Rectal smooth muscle tissue (tissue), 1 donor: Measurements from ENCODE around the gene NBPF1.
"Not testable (repeated sequence)": the region's sequence is repeated elsewhere in the genome, so short reads cannot be mapped to it uniquely, and the experiment has no call there.

Experiments used
- H3K27ac ChIP-seq: one replicate; pipeline ENCODE4 v1.7.0; 2013; ENCODE audit warnings: low read depth, low read length, inconsistent platforms
- H3K27me3 ChIP-seq: one replicate; pipeline ENCODE4 v1.7.0; 2013; ENCODE audit warnings: low read length; ENCODE audit not compliant: control insufficient read depth, insufficient read depth
- H3K36me3 ChIP-seq: one replicate; pipeline ENCODE4 v1.7.0; 2013; ENCODE audit warnings: low read length; ENCODE audit not compliant: control insufficient read depth, insufficient read depth
- H3K4me1 ChIP-seq: one replicate; pipeline ENCODE4 v1.7.0; 2013; ENCODE audit warnings: low read length; ENCODE audit not compliant: control insufficient read depth, insufficient read depth
- H3K4me3 ChIP-seq: one replicate; pipeline ENCODE4 v1.7.0; 2013; ENCODE audit warnings: low read length
- H3K9ac ChIP-seq: one replicate; pipeline ENCODE4 v1.7.0; 2013; ENCODE audit warnings: low read length

Gene NBPF1

DNA sequence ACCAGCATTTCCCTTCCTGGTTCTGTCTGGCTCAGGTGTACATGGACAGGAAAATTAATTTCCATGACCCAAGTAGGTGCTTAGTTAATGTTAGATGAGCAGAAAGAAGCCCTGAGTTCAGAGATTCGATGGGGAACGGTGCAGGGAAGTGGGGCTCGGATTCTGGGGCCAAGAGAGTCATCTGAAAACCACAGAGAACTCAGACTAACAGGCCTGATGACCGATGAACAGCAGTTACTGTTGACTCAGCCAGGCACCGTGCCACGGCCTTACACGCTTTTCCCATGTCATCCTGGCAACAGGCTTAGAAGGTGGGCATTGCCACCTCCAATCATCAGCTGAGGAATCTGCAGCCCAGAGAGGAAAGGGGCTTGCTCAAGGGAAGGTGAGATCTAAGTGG is 10.0 kb upstream of the NBPF1 start:
- peaks cover 25% of the 10 kb centered on the region for H3K36me3 ChIP-seq
- not testable (repeated sequence) for H3K4me3 ChIP-seq, H3K9ac ChIP-seq, H3K27ac ChIP-seq, H3K27me3 ChIP-seq, H3K4me1 ChIP-seq

DNA sequence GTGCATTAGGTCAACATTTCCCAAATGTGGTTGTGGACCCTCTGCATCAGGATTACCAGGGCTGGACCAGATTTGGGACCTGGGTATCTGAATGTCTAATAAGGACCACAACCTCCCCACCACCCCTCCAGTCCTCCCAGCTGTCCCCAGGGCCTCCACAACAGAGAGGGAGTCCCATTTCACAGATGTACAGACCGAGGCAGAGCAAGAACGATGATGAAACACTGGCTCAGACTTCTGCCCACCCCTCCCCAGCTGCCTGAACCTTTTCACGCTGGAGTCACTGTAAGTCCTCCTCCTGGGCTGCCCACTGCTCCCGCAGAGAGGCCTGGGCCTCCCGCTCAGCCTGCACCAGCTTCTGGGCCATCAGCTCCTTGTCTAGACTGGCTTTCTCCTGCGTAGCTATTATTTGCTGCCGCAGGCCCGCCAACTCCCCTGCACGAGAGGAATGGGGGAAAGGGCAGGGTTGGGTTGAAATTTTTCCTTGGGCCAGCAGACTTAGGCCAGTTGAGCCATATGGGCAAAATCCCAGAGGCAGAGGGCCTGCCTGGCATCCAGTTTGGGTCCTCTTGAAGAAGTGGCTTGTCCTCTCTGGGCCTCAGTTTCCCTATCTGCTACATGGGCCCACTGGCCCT is 8.4 kb upstream of the NBPF1 start:
- not testable (repeated sequence) for H3K9ac ChIP-seq, H3K27me3 ChIP-seq, H3K4me3 ChIP-seq, H3K4me1 ChIP-seq, H3K27ac ChIP-seq
- peaks cover 23% of the 10 kb centered on the region for H3K36me3 ChIP-seq

DNA sequence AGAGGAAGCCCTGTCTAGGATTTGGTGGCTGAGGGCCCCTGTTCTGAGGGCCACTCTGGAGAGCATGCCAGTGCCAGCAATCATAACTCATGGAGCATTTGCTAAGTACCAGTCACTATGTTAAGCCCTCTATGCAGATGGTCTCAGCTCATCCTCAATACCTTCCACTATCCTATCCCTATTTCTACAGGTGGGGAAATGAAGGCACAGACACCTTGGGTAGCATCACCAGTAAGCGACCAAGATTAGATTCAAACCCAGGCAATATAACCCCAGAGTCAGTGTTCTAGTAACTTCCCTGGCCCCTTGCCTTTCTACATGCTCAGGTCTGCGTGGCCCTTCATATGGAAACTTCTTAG is 7.9 kb upstream of the NBPF1 start:
- no peak overlapping the region for H3K9ac ChIP-seq
- H3K4me1 ChIP-seq, result no peaks in the 10 kb centered on the region
- H3K27ac ChIP-seq, result no peak overlapping the region
- H3K36me3 ChIP-seq, result peaks cover 19% of the 10 kb centered on the region
- no peaks in the 10 kb centered on the region for H3K27me3 ChIP-seq
- H3K4me3 ChIP-seq, result no peak overlapping the region

DNA sequence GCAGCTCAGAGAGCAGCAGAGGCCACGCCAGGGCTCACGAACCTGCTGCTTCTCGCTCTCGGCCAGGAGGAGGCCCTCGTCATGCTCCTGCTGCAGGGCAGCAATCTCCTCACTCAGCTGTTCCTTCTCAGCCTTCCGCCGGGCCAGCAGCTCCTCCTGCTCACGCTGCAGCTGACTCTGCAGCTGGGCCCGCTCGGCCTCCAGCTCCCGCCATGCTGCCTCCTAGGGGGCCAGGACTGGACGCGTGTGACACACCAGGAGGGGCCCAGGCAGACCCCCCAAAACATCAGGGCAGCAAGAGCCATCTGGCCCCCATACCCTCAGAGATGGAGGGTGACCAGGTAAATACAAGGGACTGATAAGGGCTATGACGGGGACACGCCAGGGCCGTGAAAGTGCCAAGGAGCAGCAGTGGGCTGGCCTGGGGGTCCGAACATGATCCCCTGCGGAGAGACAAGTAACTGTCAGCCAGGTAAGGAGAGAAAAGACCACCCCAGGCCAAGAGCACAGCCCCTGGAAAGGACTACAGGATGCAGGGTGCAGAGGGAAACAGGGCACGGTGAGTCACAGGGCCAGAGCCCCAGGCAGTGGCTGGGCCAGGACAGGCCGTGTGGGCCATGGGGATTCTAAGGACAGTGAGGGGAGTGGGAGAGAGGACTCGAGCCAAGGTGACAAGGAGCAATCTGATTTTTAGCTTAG is 6.6 kb upstream of the NBPF1 start:
- not testable (repeated sequence) for H3K36me3 ChIP-seq, H3K27me3 ChIP-seq, H3K27ac ChIP-seq, H3K9ac ChIP-seq, H3K4me3 ChIP-seq, H3K4me1 ChIP-seq

DNA sequence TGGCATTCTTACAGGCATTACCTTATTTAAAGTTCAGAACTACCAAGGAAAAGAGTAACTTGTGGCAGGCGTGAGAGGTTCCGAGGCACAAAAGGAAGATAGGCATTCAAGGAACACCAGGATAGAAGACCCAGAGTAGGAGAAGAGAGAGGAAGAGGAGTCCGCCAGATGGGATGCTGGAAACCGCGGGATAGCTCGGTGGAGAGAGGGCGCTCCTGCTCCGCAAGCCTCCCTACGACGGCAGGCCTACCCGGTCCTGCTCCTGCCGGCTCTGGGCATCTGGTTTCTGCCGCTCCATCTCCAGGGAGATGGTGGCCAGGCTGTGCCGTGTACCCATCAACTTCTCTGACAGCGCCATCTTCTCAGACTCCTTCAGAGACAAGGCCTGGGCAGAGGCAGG is 5.4 kb upstream of the NBPF1 start:
- no peaks in the 10 kb centered on the region for H3K27me3 ChIP-seq
- peaks cover 5% of the 10 kb centered on the region for H3K36me3 ChIP-seq
- no peak overlapping the region for H3K4me3 ChIP-seq
- peaks cover 1% of the 10 kb centered on the region for H3K4me1 ChIP-seq
- no peak overlapping the region for H3K27ac ChIP-seq
- no peak overlapping the region for H3K9ac ChIP-seq

DNA sequence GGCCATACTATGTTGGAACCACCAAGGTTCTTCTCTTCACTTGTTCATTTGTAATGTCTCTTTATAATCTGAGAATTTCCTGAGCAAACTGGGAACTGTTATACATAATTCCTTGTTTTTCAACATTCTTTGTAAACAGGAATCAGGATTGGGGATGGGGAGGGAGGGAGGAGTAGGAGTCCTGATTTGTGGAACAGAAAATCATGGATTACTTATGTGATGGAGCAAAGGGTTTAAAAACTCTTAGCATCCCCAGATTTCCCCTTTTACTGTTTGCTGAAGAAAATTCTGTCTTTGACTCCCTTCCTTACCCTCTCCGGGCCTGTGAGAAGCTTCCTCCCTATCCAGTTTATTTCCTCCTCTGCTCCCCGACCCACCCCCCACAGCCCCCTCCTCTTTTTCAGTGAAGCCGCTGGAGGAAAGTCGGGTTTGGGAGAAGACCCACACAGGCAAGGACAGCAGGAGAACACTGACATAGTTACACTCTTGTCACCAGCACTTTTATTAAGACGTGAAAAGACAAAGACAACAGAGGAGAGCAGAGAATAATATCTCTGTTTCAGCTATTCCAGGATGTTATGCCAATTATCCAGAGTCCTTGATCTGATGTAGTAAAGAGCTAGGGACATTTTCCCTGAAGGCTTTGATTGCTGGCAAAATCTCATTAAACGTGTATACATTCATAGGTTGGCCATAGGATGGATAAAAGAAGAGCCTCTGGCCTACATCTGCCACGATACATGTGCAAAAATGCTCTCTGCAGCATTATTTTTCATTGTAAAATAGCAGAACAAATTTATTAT is 4.6 kb upstream of the NBPF1 start:
- no peak overlapping the region for H3K27ac ChIP-seq

DNA sequence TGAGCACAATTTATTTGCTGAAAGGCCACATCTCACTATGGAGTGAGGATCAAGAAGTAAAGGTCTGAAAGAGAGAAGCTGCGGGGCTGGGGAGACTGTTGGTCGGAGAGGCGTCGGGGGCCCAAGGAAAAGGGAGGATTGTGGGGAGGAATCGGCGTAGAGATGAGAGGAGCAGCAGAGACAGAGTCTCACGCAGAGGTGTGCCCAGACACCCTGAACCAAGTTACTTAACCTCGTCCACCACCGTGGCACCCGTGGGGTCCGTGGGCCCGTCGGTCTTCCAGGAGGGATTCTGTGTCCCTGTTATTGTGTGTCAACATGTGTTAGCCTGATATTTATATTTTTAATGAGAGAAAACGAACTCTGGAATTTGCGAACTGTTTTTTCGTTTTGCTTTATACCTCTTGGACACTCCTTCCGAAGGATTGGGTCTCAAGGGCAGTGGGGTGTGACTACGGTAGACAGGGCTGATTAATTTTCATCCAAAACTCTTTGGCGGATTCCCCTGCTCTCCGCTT is 3.8 kb upstream of the NBPF1 start:
- no peaks in the 10 kb centered on the region for H3K27me3 ChIP-seq
- no peak overlapping the region for H3K9ac ChIP-seq
- peaks cover 5% of the 10 kb centered on the region for H3K36me3 ChIP-seq
- H3K4me3 ChIP-seq, result no peak overlapping the region
- H3K4me1 ChIP-seq, result peaks cover 8% of the 10 kb centered on the region
- H3K27ac ChIP-seq, result no peak overlapping the region

More for the DNA sequence above, 4.6 kb upstream of the NBPF1 start:
- Histone ChIP-seq H3K4me3 (no peak overlapping the region), H3K4me1 (peaks cover 3% of the 10 kb centered on the region), H3K36me3 (peaks cover 5% of the 10 kb centered on the region), H3K27me3 (no peaks in the 10 kb centered on the region), H3K9ac (no peak overlapping the region)

GRCh38 chr1:16615253-16616252 is 2.2 kb upstream of the NBPF1 start:
- Histone ChIP-seq H3K4me1 (peaks cover 13% of the 10 kb centered on the region), H3K9ac (no peak overlapping the region), H3K4me3 (no peak overlapping the region), H3K36me3 (no peaks in the 10 kb centered on the region), H3K27ac (no peak overlapping the region), H3K27me3 (no peaks in the 10 kb centered on the region)

GRCh38 chr1:16614361-16615252 is 1.2 kb upstream of the NBPF1 start:
- no peak overlapping the region for H3K4me3 ChIP-seq
- peaks cover 13% of the 10 kb centered on the region for H3K4me1 ChIP-seq
- no peak overlapping the region for H3K9ac ChIP-seq
- no peaks in the 10 kb centered on the region for H3K36me3 ChIP-seq
- H3K27me3 ChIP-seq, result no peaks in the 10 kb centered on the region
- H3K27ac ChIP-seq, result no peak overlapping the region

GRCh38 chr1:16612332-16613172 is 812 bp downstream of the NBPF1 start:
- Histone ChIP-seq H3K9ac (peak overlapping the region; percentile 42), H3K4me1 (peaks cover 13% of the 10 kb centered on the region), H3K4me3 (peak overlapping the region; percentile 79), H3K27me3 (no peaks in the 10 kb centered on the region), H3K27ac (peak overlapping the region; percentile 88), H3K36me3 (peaks cover 7% of the 10 kb centered on the region)
